GM18505 (cell line): ENCODE measurements around the gene TEX14.

Experiments used
- ATAC-seq: cut with Tn5 transposase; IDR thresholded peaks from one replicate; pipeline ENCODE4 v1.9.1; 2021; ENCODE audit not compliant: unreplicated experiment
- POLR2A ChIP-seq: IDR thresholded peaks from 4 replicates; pipeline ENCODE4 v1.6.1; 2011; ENCODE audit warnings: borderline replicate concordance; ENCODE audit not compliant: insufficient read depth, insufficient read length; ENCODE audit errors: extremely low read depth

The TEX14 gene

DNA sequence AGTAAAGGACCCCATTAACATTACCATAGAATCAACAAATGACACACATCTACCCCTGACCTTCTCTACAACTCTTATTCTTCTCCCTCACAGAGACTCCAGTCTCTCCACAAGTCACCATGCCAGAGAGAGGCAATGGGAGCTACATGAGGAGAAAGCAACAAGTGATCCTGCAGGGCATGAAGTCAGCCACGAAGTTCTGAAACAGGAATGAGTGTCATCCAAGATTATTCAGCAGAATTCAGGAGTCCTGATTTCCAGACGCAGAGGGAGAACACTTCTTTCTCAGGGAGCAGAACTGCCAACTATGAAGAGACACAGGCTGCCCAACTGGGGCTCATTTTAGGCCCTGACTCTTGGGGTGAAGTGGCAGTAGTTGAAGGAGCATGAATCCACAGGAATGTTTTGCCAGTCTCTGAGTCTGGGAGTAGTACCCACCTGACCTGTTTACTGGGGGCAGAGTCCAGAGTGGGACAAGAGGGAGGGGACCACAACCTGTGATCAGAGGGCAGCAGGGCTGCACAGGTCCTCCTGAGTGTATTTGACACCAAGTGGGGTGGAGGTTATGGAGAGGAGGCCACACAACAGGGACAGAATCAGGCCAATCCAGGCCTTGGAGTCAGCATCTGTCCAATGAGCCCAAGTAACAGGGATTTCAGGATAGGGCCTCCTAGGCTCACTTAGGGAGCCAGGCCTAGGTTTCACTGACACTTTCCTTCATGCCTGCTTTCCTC, 175.0 kb downstream of the TEX14 start:
- no peak for ATAC-seq
- TF ChIP-seq POLR2A: no peak

DNA sequence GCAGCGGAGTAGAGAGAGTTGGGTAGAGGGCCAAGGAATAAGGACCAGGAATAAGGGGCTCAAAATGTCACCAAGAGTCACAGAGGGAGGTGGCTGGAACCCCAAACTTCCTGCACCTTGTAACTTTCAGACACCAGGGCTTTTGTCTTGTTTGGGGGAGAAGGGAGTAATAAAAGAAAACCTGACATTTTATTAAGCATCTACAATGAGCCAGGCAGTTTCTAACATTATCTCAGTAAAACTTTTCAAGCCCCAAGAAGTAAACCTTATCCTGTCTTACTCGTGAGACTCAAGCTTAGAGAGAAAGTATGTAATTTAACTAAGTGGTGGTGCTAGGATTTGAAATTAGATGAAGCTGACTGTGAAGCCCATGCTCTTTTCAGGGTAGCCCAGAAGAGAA, 176.6 kb downstream of the TEX14 start:
- ATAC-seq: no peak
- TF ChIP-seq POLR2A: no peak

DNA sequence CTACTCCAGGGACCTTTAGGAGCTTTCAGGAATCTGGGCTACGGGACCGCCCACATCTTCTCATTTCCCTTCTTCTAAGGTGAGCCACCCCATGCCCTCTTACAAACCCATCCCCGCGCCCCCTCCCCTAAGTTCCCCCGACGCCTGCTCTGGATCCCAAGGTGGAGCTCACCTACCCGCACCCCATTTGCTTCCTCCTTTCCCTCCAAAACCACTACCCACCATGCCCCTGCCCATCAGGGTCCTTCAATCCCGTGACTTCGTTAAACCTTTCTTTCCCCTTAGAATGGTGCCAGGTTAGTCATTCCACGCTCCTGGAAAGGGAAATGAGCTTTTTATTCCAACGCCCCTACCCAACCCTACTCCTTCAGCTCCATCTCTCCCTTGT, 177.1 kb downstream of the TEX14 start:
- ATAC-seq: no peak
- no peak for TF ChIP-seq POLR2A

DNA sequence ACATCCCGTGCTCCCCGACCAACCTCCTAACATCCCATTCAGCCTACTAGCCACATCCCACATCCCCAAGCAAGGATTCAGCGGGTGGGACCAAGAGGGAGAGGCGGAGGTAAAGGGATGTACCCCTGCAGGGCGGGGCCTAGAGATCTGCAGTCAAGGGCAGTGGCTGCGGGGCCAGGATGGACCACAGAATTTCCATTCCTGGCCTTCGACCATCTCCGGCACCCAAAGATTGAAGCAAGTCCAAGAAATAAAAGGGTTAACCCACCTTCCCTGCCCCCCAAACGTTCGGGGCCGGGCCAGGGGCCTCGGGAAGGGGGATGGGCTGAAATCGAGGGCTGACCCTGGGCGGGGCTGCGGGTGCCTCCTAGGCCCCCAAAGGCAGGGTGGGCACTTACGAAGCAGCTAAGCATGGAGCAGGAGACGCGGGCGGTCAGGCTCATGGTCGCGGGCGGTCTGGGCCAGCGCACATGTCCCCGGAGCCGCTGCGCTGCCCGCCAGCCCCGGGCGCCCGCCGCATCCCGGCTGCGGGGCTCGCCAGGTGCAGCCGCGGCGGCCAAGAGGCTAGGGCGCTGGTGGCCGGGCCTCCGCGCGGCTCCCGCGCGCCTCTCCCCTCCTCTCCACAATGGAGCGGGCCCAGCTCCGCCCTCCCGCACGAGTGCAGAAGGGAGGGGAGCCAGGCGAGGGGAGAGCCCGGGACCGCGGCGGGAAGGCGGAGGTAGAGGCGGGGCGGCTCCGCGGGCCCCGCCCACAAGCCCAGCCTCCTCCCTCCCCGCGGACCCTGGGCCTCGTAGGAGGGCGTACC, 177.7 kb downstream of the TEX14 start, which contains the start of gene MTMR4:
Gene MTMR4, minus strand, starts transcription at position 674 of the 805 bp plus-strand sequence. Its CDS starts 231 bp downstream, at position 443.
- ATAC-seq: no peak
- TF ChIP-seq POLR2A: peak; percentile 68

DNA sequence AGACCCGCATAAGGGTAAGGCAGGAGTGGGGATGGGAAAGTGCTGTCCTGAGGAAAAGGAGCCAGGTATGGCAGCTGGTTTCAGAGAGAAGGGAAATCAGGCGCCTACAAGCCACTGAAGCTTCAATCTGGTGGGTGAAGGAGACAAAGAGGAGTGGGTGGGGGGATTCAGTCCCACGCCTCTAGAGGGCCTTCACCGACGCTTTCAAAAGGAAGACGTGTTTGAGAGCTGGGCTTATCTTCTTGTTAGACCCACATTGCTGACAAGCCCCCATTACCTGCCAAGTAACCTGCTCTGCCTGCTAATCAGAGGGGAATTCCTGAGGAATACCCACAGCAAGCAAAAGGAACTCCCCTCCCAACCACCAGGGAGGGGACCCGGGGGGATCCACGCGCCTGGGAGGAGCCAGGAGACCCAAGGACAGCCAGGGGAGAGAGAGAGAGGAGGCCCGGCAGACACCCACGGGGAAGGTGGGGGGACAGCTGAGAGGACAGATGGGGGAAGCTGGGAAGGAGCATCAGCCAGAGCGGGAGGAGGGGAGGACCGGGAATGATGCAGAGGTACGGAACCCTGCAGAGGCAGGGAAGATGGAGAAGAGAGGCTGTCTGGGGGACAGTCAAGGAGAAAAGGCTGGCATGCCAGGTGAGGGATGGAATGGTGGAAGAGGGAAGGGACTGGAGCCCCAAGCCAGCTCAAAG, 178.4 kb downstream of the TEX14 start:
- no peak for ATAC-seq
- peak; percentile 40 for TF ChIP-seq POLR2A

DNA sequence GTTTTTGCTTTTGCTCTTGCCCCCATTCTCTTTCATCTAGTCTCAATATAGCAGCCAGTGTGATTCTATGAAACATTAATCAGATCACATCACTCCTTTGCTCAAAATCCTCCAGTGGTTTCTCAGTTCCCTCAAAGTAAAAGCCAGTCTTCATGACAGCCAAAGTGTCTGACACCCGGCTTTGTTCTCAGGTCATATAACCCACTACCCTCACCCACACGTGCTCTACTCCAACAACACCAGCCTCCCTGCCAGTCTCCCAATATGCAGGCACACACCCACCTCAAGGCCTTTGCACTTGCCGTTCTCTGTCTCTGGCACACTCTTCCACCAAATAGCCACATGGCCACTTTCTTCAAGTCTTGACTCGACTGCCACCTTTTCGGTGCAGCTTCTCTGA, 181.8 kb downstream of the TEX14 start:
- ATAC-seq: no peak
- no peak for TF ChIP-seq POLR2A

DNA sequence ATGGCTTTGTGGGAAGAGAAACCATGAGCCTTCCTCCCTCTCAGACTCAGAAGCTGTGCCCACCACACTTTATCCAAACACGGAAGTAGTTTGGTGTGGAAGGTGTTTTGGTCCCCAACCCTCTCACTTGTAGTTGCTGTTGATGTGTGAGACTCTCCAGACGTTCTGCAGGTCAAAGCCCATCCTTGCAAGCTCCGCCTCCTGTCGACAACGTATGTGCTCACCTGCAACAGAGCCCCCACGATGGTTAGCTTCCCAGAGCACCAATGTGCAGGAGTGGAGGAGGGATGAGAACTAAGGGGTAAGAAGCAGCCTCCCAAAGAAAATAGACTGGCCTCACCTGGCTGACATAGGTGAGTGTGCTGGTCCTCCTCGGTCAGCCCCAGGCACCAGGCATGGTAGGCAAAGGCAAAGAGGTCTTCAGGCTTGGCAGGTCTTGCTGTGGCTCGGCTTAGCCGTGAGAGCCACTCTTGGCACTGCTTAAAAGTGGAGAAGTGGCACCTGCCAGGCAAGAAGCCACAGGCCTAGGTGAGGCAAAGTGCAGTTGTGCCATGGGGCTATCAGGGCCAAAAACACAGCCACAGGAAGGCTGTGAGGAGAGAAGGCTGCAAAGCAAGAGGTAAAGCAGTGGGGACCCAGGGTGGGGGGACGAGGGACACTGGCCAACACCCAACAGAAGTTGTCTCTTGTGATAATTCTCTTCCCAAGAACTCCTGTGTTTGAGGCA, 183.3 kb downstream of the TEX14 start:
- no peak for TF ChIP-seq POLR2A
- ATAC-seq: no peak

DNA sequence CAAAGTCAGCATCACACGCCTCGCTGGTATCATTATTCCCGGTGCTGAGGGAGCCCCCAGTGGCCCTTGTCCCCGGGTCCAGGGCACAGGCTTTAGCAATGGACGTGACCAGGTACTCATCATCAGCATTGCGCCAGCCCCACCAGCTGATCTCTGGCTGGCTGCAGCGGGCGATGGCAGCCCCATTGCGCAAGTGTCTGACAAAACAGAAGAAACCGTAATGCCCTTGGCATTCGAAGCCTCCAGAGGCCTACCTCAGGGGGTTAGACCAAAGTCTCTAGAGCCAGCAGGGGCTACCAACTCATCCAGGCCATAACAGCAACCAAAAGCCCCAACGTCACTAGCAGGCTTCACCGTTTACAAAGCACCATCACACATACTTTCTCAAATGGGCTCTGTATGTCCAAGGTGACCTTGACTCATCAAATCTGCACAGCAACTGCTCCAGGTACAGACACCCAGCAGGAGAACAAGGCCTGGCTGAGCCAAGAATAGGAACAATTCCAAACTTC, 184.7 kb downstream of the TEX14 start:
- no peak for TF ChIP-seq POLR2A

More for the DNA sequence above, 184.7 kb downstream of the TEX14 start:
- ATAC-seq: no peak
